Smooth muscle cell (in vitro differentiated cells): Measurements from ENCODE around the gene CDX1. TPM values are rescaled to one million over a fixed set of nuclear protein-coding genes. Genes with fewer than 3 reads are reported as not detected.

ENCODE experiments used
- DNase-seq: peaks from one replicate; lab custom pipeline; 2025; ENCODE audit not compliant: unreplicated experiment; lab: John Stamatoyannopoulos, UW
- H2AFZ ChIP-seq: fragments of 200-600 bp; sonication (generic); 2 replicates; pipeline ENCODE4 v1.6.0; 2016; ENCODE audit warnings: antibody characterized with exemption, low read depth, mild to moderate bottlenecking
- H3F3A ChIP-seq: fragments of 200-600 bp; sonication (generic); 2 replicates; pipeline ENCODE4 v1.6.0; 2017; ENCODE audit warnings: antibody characterized with exemption, low read depth
- H3K27ac ChIP-seq: fragments of 200-600 bp; sonication (generic); 2 replicates; pipeline ENCODE4 v1.5.1; 2016; ENCODE audit warnings: low read depth, mild to moderate bottlenecking
- H3K27me3 ChIP-seq: fragments of 200-600 bp; sonication (generic); 2 replicates; pipeline ENCODE4 v1.6.1; 2016; ENCODE audit warnings: low read depth, mild to moderate bottlenecking
- H3K36me3 ChIP-seq: fragments of 200-600 bp; sonication (generic); 2 replicates; pipeline ENCODE4 v1.5.1; 2016; ENCODE audit warnings: low read depth
- H3K4me1 ChIP-seq: fragments of 200-600 bp; sonication (generic); 2 replicates; pipeline ENCODE4 v1.5.1; 2016; ENCODE audit warnings: low read depth
- H3K4me2 ChIP-seq: fragments of 200-600 bp; sonication (generic); 2 replicates; pipeline ENCODE4 v1.6.0; 2016; ENCODE audit warnings: mild to moderate bottlenecking
- H3K4me3 ChIP-seq: fragments of 200-600 bp; sonication (generic); 2 replicates; pipeline ENCODE4 v1.5.1; 2016; ENCODE audit warnings: mild to moderate bottlenecking
- H3K79me2 ChIP-seq: fragments of 200-600 bp; sonication (generic); 2 replicates; pipeline ENCODE4 v1.6.0; 2016; ENCODE audit warnings: low read depth, mild to moderate bottlenecking
- H3K9ac ChIP-seq: fragments of 200-600 bp; sonication (generic); 2 replicates; pipeline ENCODE4 v1.6.0; 2016; ENCODE audit warnings: low read depth
- H3K9me3 ChIP-seq: fragments of 200-600 bp; sonication (generic); replicated peaks from 2 replicates; pipeline ENCODE4 v1.5.1; 2016; ENCODE audit warnings: low read depth
- H4K20me1 ChIP-seq: fragments of 200-600 bp; sonication (generic); 2 replicates; pipeline ENCODE4 v1.6.0; 2016; ENCODE audit warnings: low read depth
- WGBS: methylation state at CpG from one replicate; pipeline ENCODE4 v1.1.7; 2016; ENCODE audit warnings: low lambda C conversion rate; 5-methylcytosine and 5-hydroxymethylcytosine counted together
- polyA plus RNA-seq: library from polyadenylated mRNA; unstranded; fragments of >200 nt; fragmentation: Nextera tagmentation; extraction: Ambion mirVana; gene quantifications from 2 replicates; pipeline ENCODE4 v1.2.1, GENCODE V29; 2016
- total RNA-seq: library from RNA; depleted of rRNA; stranded (reverse); fragments of >200 nt; gene quantifications from 2 replicates; pipeline ENCODE4 v1.2.3, GENCODE V29; 2014
- TF ChIP-seq, protein P1 (sequence below): fragments of 200-600 bp; sonication (generic); IDR thresholded peaks from 2 replicates; pipeline ENCODE4 v1.5.1; 2017; ENCODE audit warnings: borderline replicate concordance, mild to moderate bottlenecking, antibody characterized with exemption; ENCODE audit not compliant: insufficient read depth, poor library complexity, severe bottlenecking

CDX1 gene
- total and polyA plus RNA-seq, 2 experiments from 2014 or later, result 1.4 to 5.0 TPM

DNA sequence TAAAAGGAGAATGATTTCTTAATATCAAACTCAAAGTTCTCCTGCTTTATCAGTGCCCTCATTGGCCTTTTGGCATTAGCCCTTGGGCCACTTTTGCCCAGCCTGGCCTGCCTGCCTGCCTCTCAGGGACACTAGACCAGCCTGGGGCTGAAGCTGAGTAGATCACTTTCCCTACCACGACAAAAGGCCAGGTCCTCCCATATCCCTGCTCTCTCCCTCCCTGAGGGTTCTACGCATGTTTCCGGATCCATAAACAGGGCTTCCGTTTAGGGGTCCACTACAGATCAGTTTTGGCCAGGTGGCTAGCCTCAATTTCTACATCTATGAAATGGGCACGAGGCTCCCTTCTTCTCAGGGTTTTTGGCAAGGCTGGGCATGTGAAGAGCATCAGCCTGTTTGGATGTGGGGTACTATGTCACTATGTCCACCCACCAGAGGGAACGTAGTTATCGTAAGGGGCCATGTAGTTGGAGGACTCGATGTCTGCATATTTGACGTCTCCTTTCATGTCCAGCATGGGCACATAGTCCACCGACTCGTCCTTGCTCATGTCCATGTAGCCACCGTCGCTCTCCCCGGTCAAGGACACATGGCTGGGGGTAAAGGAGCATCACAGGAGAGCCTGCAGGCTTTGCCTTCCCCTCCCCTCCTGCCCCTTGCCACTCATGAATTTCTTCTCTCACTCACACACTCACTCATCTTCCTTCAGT is 45.0 kb upstream of the CDX1 start:
- Histone ChIP-seq H3K4me2 (no peak overlapping the region), H3K9ac (no peak overlapping the region), H4K20me1 (no peaks in the 10 kb centered on the region), H3K27ac (peak overlapping the region; percentile 38), H3K79me2 (no peaks in the 10 kb centered on the region), H3K4me1 (no peaks in the 10 kb centered on the region), H3K36me3 (no peaks in the 10 kb centered on the region), H3K4me3 (no peak overlapping the region), H2AFZ (no peak overlapping the region), H3K27me3 (no peaks in the 10 kb centered on the region), H3F3A (peaks cover 57% of the 10 kb centered on the region), H3K9me3 (no peaks in the 10 kb centered on the region)
- no peak for DNase-seq
- TF ChIP-seq, protein P1, sequence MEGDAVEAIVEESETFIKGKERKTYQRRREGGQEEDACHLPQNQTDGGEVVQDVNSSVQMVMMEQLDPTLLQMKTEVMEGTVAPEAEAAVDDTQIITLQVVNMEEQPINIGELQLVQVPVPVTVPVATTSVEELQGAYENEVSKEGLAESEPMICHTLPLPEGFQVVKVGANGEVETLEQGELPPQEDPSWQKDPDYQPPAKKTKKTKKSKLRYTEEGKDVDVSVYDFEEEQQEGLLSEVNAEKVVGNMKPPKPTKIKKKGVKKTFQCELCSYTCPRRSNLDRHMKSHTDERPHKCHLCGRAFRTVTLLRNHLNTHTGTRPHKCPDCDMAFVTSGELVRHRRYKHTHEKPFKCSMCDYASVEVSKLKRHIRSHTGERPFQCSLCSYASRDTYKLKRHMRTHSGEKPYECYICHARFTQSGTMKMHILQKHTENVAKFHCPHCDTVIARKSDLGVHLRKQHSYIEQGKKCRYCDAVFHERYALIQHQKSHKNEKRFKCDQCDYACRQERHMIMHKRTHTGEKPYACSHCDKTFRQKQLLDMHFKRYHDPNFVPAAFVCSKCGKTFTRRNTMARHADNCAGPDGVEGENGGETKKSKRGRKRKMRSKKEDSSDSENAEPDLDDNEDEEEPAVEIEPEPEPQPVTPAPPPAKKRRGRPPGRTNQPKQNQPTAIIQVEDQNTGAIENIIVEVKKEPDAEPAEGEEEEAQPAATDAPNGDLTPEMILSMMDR, result no peak
- WGBS, result 98% methylated on average over 14 of the region's 14 CpGs

DNA sequence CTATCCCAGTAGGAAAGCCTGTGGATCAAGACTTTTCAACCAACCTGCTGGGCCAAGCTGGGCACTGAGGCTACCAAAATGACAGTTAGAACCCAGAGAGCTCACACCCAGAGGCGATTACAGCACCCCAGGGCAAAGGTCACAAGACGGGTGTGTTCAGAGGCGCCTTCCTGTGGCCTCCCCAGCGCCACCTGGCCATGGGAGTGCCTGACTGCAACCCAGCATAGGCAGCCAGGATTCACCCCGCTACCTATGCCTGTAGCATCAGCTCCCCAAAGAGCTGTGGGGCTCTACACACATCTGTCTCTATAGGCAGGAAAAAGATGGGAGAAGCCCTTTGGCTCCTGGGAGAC is 44.4 kb upstream of the CDX1 start:
- H3K36me3 ChIP-seq, result no peaks in the 10 kb centered on the region
- TF ChIP-seq, protein P1, result no peak
- no peak overlapping the region for H3K4me2 ChIP-seq
- no peaks in the 10 kb centered on the region for H3K79me2 ChIP-seq
- DNase-seq, result no peak
- 86% methylated on average over 5 of the region's 5 CpGs for WGBS
- H3K9ac ChIP-seq, result no peak overlapping the region
- H4K20me1 ChIP-seq, result no peaks in the 10 kb centered on the region
- H3K9me3 ChIP-seq, result no peaks in the 10 kb centered on the region
- H3K27ac ChIP-seq, result peak overlapping the region; percentile 38
- no peak overlapping the region for H2AFZ ChIP-seq
- no peak overlapping the region for H3K4me3 ChIP-seq
- H3K27me3 ChIP-seq, result no peaks in the 10 kb centered on the region
- H3K4me1 ChIP-seq, result no peaks in the 10 kb centered on the region
- H3F3A ChIP-seq, result peaks cover 52% of the 10 kb centered on the region

DNA sequence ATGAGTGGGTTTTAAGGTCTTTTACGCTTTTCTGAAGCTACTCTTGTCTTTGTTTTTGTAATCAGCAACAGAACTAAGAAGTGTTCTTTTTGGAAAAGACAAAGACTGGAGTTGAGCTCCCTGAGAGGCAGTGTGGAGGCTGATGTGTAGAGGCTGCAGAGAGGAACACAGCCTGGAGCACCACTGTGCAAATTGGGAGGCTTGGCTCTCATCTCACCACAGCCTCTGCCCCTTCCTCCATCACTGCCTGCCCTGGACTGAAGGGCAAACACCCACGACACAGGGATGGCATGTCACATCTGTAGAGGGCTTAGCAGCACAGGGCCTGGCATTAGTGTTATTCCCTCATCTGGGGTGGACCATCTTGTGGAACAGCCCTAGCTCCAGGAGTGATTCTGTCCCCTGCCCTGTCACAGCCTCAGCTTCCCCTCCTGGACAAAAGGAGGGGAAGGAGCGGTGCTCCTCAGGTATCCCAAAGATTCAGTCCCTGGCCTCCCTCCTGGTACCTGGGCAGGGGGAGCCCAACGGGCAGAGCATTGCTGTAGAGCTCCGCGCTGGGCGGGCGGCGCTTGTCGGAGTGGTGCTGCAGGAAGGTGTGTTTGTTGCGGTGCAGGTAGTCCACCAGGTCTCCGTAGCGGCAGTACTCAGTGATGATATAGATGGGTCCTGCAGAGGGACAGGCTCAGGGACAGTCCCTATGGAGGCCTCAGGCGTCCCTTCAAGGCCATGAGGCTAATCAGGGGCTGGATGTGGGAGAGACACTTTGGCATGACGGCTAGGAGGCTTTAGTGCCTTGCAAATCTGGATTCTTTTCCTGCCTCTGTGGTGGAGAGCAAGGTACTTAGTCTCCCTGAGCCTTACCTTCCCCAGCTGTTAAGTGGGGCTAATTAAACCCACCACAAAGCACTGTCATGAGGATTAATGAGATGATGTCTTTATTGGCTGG is 43.8 kb upstream of the CDX1 start:
- no peaks in the 10 kb centered on the region for H3K27me3 ChIP-seq
- H3K36me3 ChIP-seq, result no peaks in the 10 kb centered on the region
- no peak for DNase-seq
- no peak overlapping the region for H3K9ac ChIP-seq
- no peak overlapping the region for H3K4me3 ChIP-seq
- no peak overlapping the region for H3K4me2 ChIP-seq
- H3K9me3 ChIP-seq, result no peaks in the 10 kb centered on the region
- H2AFZ ChIP-seq, result no peak overlapping the region
- no peaks in the 10 kb centered on the region for H4K20me1 ChIP-seq
- 93% methylated on average over 15 of the region's 15 CpGs for whole genome bisulfite sequencing
- H3F3A ChIP-seq, result peaks cover 47% of the 10 kb centered on the region
- peak overlapping the region; percentile 38 for H3K27ac ChIP-seq
- TF ChIP-seq, protein P1, result no peak
- H3K4me1 ChIP-seq, result no peaks in the 10 kb centered on the region
- H3K79me2 ChIP-seq, result no peaks in the 10 kb centered on the region
